Endodermal cell (in vitro differentiated cells): ENCODE results near the gene ARL5C. TPM values are rescaled to one million over a fixed set of nuclear protein-coding genes. Genes with fewer than 3 reads are reported as not detected.

Source experiments
- DNase-seq: peaks from one replicate; pipeline ENCODE4 v3.0.0-alpha.2; 2017
- H3K27ac ChIP-seq: 2 replicates; pipeline ENCODE4 v1.5.1; 2013; ENCODE audit warnings: mild to moderate bottlenecking, low read depth, low read length, moderate library complexity
- H3K27me3 ChIP-seq: 2 replicates; pipeline ENCODE4 v1.6.1; 2013; ENCODE audit warnings: mild to moderate bottlenecking, low read length, moderate library complexity; ENCODE audit not compliant: insufficient read depth, control insufficient read depth, poor library complexity, severe bottlenecking
- H3K36me3 ChIP-seq: 2 replicates; pipeline ENCODE4 v1.7.0; 2013; ENCODE audit warnings: mild to moderate bottlenecking, low read length, moderate library complexity; ENCODE audit not compliant: control insufficient read depth, insufficient read depth
- H3K4me1 ChIP-seq: one replicate; pipeline ENCODE4 v1.7.0; 2013; ENCODE audit warnings: low read length; ENCODE audit not compliant: control insufficient read depth, insufficient read depth
- H3K4me3 ChIP-seq: 2 replicates; pipeline ENCODE4 v1.5.1; 2013; ENCODE audit warnings: mild to moderate bottlenecking, low read length, moderate library complexity
- H3K9ac ChIP-seq: 2 replicates; pipeline ENCODE4 v1.6.1; 2013; ENCODE audit warnings: mild to moderate bottlenecking, low read length, moderate library complexity; ENCODE audit not compliant: poor library complexity, severe bottlenecking; ENCODE audit errors: extremely low read depth
- H3K9me3 ChIP-seq: 2 replicates; pipeline ENCODE4 v1.6.1; 2013; ENCODE audit warnings: mild to moderate bottlenecking, low read length, moderate library complexity; ENCODE audit not compliant: control insufficient read depth
- H3K27ac Mint-ChIP-seq: 2 replicates; pipeline ENCODE4 v1.8.0; 2020; ENCODE audit warnings: mixed read lengths
- H3K27me3 Mint-ChIP-seq: 2 replicates; pipeline ENCODE4 v1.8.0; 2021; ENCODE audit warnings: mild to moderate bottlenecking, mixed read lengths; ENCODE audit not compliant: insufficient read depth
- H3K36me3 Mint-ChIP-seq: 2 replicates; pipeline ENCODE4 v1.8.0; 2020; ENCODE audit warnings: low read depth, mixed read lengths
- H3K4me1 Mint-ChIP-seq: 2 replicates; pipeline ENCODE4 v1.8.0; 2020; ENCODE audit warnings: mixed read lengths
- H3K4me3 Mint-ChIP-seq: 2 replicates; pipeline ENCODE4 v1.8.0; 2020; ENCODE audit warnings: mild to moderate bottlenecking, moderate library complexity, mixed read lengths
- H3K9me3 Mint-ChIP-seq: 2 replicates; pipeline ENCODE4 v1.8.0; 2020; ENCODE audit warnings: mild to moderate bottlenecking, mixed read lengths
- WGBS, 2 experiments: methylation state at CpG; one replicate each; pipeline versions ENCODE4 v1.1.5 to v1.1.7; 2013; ENCODE audit warnings: missing lambda C conversion rate in 2 of 2, mixed read lengths in 1 of 2; ENCODE audit not compliant: insufficient coverage in 1 of 2, insufficient read length in 1 of 2; 5-methylcytosine and 5-hydroxymethylcytosine counted together
- total RNA-seq, 2 donors: library from RNA; stranded (reverse); fragmentation: NEBNext Ultra II Directional in 1 of 2; extraction: Animal tissue kit (Norgen Biotek cat#: 25700) in 1 of 2; gene quantifications; 2 replicates in 1 of 2; 3 replicates in 1 of 2; pipeline ENCODE4 v1.2.1, GENCODE V29; 2021
- TF ChIP-seq, protein P1 (sequence below): fragments of 200-600 bp; sonication (generic); conservative IDR thresholded peaks from 2 replicates; pipeline ENCODE4 v1.5.0; 2021; ENCODE audit warnings: antibody characterized with exemption, mild to moderate bottlenecking

Gene ARL5C
- total RNA-seq, 2 donors from 2014 or later, result not detected

GRCh38 chr17:39107155-39107554 is 58.8 kb downstream of the ARL5C start:
- peaks cover 2% of the 10 kb centered on the region for H3K27me3 Mint-ChIP-seq
- Histone ChIP-seq H3K36me3 (no peaks in the 10 kb centered on the region), H3K27me3 (no peaks in the 10 kb centered on the region), H3K4me3 (no peak overlapping the region), H3K9me3 (no peaks in the 10 kb centered on the region), H3K4me1 (no peaks in the 10 kb centered on the region), H3K9ac (no peak overlapping the region), H3K27ac (no peak overlapping the region)
- no peak overlapping the region for H3K4me3 Mint-ChIP-seq
- no peak for DNase-seq
- H3K9me3 Mint-ChIP-seq, result no peaks in the 10 kb centered on the region
- no peaks in the 10 kb centered on the region for H3K36me3 Mint-ChIP-seq
- H3K27ac Mint-ChIP-seq, result no peak overlapping the region
- TF ChIP-seq, protein P1, sequence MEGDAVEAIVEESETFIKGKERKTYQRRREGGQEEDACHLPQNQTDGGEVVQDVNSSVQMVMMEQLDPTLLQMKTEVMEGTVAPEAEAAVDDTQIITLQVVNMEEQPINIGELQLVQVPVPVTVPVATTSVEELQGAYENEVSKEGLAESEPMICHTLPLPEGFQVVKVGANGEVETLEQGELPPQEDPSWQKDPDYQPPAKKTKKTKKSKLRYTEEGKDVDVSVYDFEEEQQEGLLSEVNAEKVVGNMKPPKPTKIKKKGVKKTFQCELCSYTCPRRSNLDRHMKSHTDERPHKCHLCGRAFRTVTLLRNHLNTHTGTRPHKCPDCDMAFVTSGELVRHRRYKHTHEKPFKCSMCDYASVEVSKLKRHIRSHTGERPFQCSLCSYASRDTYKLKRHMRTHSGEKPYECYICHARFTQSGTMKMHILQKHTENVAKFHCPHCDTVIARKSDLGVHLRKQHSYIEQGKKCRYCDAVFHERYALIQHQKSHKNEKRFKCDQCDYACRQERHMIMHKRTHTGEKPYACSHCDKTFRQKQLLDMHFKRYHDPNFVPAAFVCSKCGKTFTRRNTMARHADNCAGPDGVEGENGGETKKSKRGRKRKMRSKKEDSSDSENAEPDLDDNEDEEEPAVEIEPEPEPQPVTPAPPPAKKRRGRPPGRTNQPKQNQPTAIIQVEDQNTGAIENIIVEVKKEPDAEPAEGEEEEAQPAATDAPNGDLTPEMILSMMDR, result no peak
- WGBS, 2 experiments, result 90 to 95% methylated on average over 7 of the region's 7 CpGs
- peaks cover 15% of the 10 kb centered on the region for H3K4me1 Mint-ChIP-seq

Other genes starting within 250 kb of the ARL5C start
- gene FBXO47, start 198.8 kb downstream of the ARL5C start, total RNA-seq, result not detected
- 1 to 10 TPM; 9.0 TPM for gene PLXDC1, start 14.5 kb downstream of the ARL5C start, total RNA-seq
- 10 to 100 TPM; 12.2 to 13.2 TPM for gene CACNB1, start 31.5 kb upstream of the ARL5C start, total RNA-seq
- gene RPL19, start 34.1 kb upstream of the ARL5C start, total RNA-seq, result 1,000 to 10,000 TPM; 1,782 to 1,829 TPM
- gene STAC2, start 59.8 kb upstream of the ARL5C start, total RNA-seq, result under 1 TPM; 0.35 to 0.46 TPM
- 10 to 100 TPM; 15.6 to 18.1 TPM for gene FBXL20, start 235.5 kb upstream of the ARL5C start, total RNA-seq